Hematopoietic multipotent progenitor cell treated with erythropoietin and hydrocortisone succinate and interleukin-3 and kit ligand, for 6 days (in vitro differentiated cells): ENCODE results near the gene SIGLEC15.

Experiments used
- DNase-seq: peaks from one replicate; pipeline ENCODE4 v3.0.0-alpha.2; 2015

SIGLEC15 gene

GRCh38 chr18:45879681-45880655 is 54.5 kb downstream of the SIGLEC15 start:
- DNase-seq: peak; percentile 76

GRCh38 chr18:45880876-45881558 is 55.5 kb downstream of the SIGLEC15 start:
- no peak for DNase-seq

GRCh38 chr18:45887585-45887984 is 62.1 kb downstream of the SIGLEC15 start:
- DNase-seq: no peak

- DNase-seq: no peak
Observed at GRCh38 chr18:45889419-45890064, 64.1 kb downstream of the SIGLEC15 start.

GRCh38 chr18:45890606-45891005 is 65.1 kb downstream of the SIGLEC15 start:
- DNase-seq: peak; percentile 38

GRCh38 chr18:45891806-45892205 is 66.3 kb downstream of the SIGLEC15 start:
- no peak for DNase-seq
